ENCODE data around the gene OS9.

OS9 gene

GRCh38 chr12:57769594-57769993 lies 75.7 kb downstream of the OS9 start:
- peak; percentile 60 for DNase-seq

GRCh38 chr12:57770734-57771133 lies 76.8 kb downstream of the OS9 start:
- DNase-seq, result peak; percentile 55
